Tibial nerve (tissue), 4 donors: Measurements from ENCODE around the gene ASPM.

Source experiments
- EP300 ChIP-seq, 2 donors: sonication (generic); formaldehyde crosslinking; IDR thresholded peaks; one replicate each; pipeline ENCODE4 v1.6.1; 2017; ENCODE audit warnings: antibody characterized with exemption in 2 of 2, mild to moderate bottlenecking in 1 of 2
- POLR2A ChIP-seq, 2 donors: fragments of 450-650 bp; IDR thresholded peaks; one replicate each; pipeline ENCODE4 v1.6.1; 2017; ENCODE audit warnings: antibody characterized with exemption in 2 of 2, mild to moderate bottlenecking in 2 of 2, moderate library complexity in 2 of 2
- TF ChIP-seq, protein P1 (sequence below), 5 experiments: fragments of 200-600 bp in 3 of 5; fragments of 450-650 bp in 2 of 5; sonication (generic) in 3 of 5; IDR thresholded peaks; one replicate each; pipeline ENCODE4 v1.5.1; 2016 to 2019; ENCODE audit warnings: antibody characterized with exemption in 5 of 5, mild to moderate bottlenecking in 3 of 5, moderate library complexity in 2 of 5

DNA sequence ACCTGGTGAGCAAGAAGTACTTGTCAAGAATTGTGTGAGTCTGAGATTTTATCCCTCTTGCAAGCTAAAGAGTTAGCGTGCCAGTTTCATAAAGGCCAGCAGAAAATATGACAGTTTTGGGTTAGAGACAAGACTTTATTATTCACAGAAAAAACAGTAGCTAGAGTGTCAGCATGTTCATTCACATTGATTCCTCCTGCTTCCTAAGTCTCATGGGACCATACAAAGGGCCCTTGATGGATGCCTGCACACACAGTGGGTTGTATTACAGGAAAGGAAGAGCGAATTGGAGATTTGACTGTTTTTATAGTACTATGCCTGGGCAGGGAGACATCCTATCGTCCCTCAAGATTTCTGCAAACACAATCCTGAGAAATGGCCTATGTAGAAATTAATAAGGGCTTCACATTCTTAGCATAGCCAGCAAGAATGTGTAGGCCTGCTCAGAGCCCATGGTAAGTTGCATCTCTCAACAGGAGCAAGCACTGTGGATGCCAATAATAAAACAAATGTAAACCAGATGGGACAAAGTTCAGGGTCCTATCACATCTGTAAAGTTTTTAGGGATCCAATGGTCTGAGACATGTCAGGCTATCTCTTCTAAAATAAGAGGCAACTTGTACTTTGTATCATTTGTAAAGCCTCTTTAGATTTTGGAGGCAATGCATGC is 4.0 kb upstream of the ASPM start:
- TF ChIP-seq, protein P1, sequence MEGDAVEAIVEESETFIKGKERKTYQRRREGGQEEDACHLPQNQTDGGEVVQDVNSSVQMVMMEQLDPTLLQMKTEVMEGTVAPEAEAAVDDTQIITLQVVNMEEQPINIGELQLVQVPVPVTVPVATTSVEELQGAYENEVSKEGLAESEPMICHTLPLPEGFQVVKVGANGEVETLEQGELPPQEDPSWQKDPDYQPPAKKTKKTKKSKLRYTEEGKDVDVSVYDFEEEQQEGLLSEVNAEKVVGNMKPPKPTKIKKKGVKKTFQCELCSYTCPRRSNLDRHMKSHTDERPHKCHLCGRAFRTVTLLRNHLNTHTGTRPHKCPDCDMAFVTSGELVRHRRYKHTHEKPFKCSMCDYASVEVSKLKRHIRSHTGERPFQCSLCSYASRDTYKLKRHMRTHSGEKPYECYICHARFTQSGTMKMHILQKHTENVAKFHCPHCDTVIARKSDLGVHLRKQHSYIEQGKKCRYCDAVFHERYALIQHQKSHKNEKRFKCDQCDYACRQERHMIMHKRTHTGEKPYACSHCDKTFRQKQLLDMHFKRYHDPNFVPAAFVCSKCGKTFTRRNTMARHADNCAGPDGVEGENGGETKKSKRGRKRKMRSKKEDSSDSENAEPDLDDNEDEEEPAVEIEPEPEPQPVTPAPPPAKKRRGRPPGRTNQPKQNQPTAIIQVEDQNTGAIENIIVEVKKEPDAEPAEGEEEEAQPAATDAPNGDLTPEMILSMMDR (IDR thresholded peaks at IDR 0.05), result no peak
- TF ChIP-seq POLR2A (IDR thresholded peaks at IDR 0.05), result no peak
- TF ChIP-seq EP300 (IDR thresholded peaks at IDR 0.05), result no peak
